Anterior cingulate cortex (tissue), 58 donors: ENCODE data around the gene PHC3.

Experiments
- DNase-seq, 58 donors: peaks; one replicate each; lab custom pipeline; 2025; lab: John Stamatoyannopoulos, UW

PHC3 gene

DNA sequence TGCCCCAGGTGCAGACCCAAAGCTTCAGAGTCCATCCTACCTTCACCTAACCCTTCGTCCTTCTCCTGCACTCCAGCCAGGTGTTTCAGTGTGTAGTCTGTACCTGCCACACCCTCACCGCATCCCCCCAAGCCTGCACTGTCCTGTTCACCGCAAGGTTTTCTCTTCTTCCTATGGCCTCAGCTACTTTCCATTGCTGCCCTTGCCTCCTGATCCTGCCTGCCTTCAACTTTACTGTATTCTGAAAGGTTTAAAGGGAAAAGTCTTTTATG, 134.5 kb downstream of the PHC3 start:
- no peak for DNase-seq

DNA sequence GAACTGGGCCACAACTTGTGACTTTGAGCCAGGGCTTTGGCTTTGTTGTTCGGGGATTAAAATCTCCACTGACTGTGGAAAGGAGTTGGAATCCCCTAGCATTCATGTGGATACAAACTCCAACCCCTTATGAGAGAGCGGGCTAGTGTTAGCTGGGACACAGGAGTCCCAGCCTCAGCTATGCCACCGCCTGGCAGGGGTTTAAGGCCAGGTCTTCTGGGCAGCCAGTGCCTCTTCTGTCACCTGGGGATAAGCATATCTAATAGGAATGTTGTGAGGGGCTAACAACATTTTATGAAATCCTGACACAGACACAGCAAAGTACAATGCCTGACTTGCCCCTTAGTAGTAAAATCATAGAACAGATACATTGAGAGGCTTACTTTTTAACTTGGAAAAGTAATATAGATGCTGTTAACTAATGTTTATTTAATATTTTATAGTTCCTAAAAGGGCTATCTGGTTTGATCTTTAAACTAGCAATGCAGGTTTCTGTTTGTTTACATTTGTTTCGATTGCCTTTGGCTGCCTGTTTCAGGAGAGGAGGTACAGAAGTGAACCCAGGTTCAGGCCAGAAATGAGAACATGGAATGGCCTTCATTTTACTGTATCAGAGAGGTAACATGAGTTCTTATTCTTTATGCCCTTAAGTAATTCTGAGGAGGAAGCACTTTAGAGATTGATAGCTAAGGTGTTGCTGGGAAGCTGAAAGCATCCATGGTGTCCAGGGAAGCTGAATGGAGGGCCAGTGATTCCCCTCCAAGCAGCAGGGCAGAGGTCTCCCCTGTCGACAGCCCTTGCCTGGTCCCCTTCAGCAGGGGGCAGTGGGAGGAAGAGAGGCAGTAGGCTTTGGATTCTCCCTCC, 135.0 kb downstream of the PHC3 start:
- no peak for DNase-seq

DNA sequence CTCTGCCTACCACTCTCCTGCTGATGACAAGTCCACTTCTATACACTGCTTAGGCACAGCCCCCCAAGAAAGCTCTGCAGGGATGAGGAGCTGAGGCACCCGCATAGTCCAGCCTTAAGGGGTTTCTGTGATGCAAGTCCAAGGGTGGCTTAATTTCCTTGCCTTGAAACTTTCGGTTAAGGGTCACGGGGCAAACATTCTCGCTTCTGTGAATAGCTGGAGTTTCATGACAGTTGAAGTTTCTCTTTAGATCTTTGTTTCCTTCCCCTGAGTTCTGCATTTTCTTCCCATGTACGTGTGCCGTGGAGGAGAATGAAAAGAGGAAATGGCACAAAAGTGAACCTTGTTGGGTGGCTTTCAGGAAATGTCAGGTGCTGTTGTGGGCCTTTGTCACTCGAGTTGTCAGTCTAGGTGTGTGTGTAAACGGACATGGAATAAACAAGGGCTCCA, 136.7 kb downstream of the PHC3 start:
- DNase-seq = peak in 6 of 58 donors; percentile 2 to 20 (median 8)

DNA sequence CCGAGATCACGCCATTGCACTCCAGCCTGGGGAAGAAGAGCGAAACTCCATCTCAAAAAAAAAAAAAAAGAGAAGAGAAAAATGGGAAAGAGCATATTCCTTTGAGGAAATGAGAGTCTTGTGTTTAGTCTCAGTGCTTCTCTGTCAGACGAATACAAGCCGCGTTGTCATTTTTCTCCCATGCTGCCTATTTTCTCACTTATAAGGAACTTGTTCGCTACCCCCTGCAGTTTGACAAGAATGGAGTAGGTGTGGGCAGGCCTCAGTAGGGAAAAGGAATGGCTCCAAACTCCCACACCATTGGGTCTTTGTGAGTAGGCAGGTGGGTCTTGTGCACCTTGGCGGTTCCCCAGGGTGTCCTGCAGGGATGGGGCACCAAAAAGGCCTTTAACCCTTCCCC, 137.3 kb downstream of the PHC3 start:
- no peak for DNase-seq

DNA sequence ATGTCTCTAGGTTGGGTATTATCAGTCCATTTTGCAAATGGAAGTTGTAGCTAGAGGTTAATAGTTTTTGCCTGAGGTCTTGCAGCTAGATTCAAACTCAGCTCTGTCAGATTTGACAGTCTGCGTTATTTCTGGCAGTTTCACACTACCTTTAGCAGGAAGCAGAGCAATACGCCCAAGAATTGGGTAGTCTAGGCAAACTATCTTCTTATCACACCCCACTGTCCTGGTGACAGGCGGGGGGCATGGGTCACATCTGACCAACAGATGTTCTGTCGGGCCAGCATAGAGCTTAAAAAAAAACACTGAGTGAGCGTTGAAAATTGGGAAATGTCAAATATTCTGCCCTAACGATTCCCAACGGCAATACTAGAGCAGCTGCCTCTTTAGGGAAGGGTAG, 138.0 kb downstream of the PHC3 start:
- no peak for DNase-seq

DNA sequence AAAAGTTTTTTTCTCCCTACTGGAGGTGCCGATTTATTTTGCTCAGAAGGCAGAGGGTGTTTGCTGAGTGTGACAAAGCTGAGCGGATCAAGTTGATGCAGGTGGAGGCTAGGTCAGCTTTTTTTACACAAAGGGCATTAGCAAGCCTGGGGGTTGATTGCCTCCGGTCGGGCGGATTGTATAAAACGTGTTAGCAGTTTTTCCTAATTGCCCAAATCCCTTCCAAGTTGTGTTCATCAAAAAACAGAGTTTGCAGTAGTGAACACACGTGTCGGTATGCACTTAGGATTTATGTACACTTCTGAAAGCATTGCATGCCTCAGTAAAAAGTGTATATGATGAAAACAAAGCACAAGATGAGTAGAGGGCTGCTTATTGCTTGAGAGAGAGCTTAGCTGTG, 141.1 kb downstream of the PHC3 start:
- no peak for DNase-seq

DNA sequence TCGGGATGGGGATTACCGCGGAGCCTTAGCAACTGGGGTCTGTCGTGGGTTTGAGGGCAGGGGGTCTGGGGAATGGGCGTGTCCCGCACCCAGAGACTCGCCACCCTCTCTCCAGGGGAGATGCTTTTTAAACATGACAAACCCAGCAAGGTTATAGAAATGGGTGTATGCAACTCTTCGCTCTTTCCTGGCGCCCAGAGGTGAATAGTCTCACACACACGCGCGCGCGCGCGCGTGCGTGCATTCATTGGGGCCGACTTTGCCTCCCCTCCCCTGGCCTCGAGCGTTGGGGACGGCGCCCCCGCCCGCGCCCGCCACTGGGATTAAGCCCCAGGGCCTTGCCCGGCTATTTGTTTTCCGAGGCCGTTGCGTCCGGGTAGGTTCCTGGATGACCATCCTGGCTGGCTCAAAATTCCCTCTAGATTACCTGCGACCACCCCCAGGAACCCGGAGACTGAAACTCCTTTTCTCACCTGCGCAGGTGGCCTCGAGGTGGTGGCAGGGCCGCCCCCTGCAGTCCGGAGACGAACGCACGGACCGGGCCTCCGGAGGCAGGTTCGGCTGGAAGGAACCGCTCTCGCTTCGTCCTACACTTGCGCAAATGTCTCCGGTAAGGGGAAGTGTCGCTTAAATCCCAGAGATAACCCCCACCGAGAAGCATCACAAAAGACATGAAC, 143.0 kb downstream of the PHC3 start:
- peak in 2 of 58 donors; percentile 3 to 19 for DNase-seq
